Measurements from ENCODE around the gene RHOH. TPM values are rescaled to one million over a fixed set of nuclear protein-coding genes. Genes with fewer than 3 reads are reported as not detected.

The RHOH gene
- total and polyA plus RNA-seq, 10 of the 15 experiments (the other 5 are each of a cell fraction or from before 2014, with no cell fraction given): 46.5 to 120 (median 57.9) TPM

GRCh38 chr4:40205259-40206198 is 8.7 kb downstream of the RHOH start:
- intact Hi-C loops (cut with micrococcal nuclease; ENCODE audit: unreplicated experiment): loop anchor here (1.0 to 2.0 kb wide), 3 partner anchors 22 to 149 kb away; partner anchors contain the start of gene N4BP2
- peak overlapping the region; percentile 98 for H3K4me2 ChIP-seq (ENCODE audit: control insufficient read depth, insufficient read depth)
- no peak overlapping the region for H2AFZ ChIP-seq (ENCODE audit: control insufficient read depth, low read depth, low read length)
- ChIA-PET SMC1A (ENCODE audit: uncharacterized antibody, unreplicated experiment) (interaction anchor here (0.6 to 15.0 kb wide), 17 partner anchors 13 to 147 kb away, joined by 3 to 336 read pairs (median 5); partner anchors contain the start of gene RHOH), CTCF (interaction anchor here (0.8 to 5.7 kb wide), 11 partner anchors 9 to 103 kb away, joined by 3 to 53 read pairs (median 4); partner anchors contain the start of gene RHOH), POLR2A (interaction anchor here (0.6 to 14.4 kb wide), 12 partner anchors 11 to 585 kb away, joined by 3 to 214 read pairs (median 6); partner anchors contain the start of gene RHOH), RAD21 (ENCODE audit: unreplicated experiment) (interaction anchor here (1.0 to 12.9 kb wide), 11 partner anchors 12 to 150 kb away, joined by 3 to 179 read pairs (median 5); partner anchors contain the start of genes N4BP2 and RHOH)
- DNase-seq (ENCODE audit: low read depth, low spot score) (peak; percentile 96), FAIRE-seq (peak; percentile 97), ATAC-seq (peak; percentile 57)
- peak overlapping the region; percentile 99 for H3K9ac ChIP-seq (ENCODE audit: control insufficient read depth, insufficient read depth, low read length)
- TSS peak; percentile 16 for BruUV-seq (replicated peaks)
- H3K4me1 ChIP-seq (ENCODE audit: control insufficient read depth, insufficient read depth, low read length): peaks cover 22% of the 10 kb centered on the region
- WGBS (ENCODE audit: insufficient coverage, insufficient replicate concordance, low lambda C conversion rate, missing lambda C conversion rate): 1% methylated on average over 6 of the region's 6 CpGs
- peaks cover 0 to 1% of the 10 kb centered on the region in 2 experiments; a peak in 1 of 4 replicates for H3K36me3 ChIP-seq (ENCODE audit: control insufficient read depth in 2 of 2, insufficient read depth in 2 of 2, low read length in 1 of 2)
- H3K27me3 ChIP-seq (replicated peaks in 1 of 2; ENCODE audit: control insufficient read depth in 2 of 2, insufficient read depth in 2 of 2, low read length in 1 of 2): no peaks in the 10 kb centered on the region
- no peaks in the 10 kb centered on the region for H3K9me3 ChIP-seq (replicated peaks; ENCODE audit: control insufficient read depth, insufficient read depth, low read length)
- no peaks in the 10 kb centered on the region; the same call in 1 of the 2 replicates for H4K20me1 ChIP-seq (ENCODE audit: control insufficient read depth, insufficient read depth)
- peak overlapping the region; percentile 92 for H3K27ac ChIP-seq (ENCODE audit: control insufficient read depth, insufficient read depth)
- H3K4me3 ChIP-seq: peak overlapping the region; percentile 72
- in situ Hi-C loops (cut with MboI): loop anchor here (10.0 kb wide), 1 partner anchor 571 kb away; the partner anchor contains the start of gene SMIM14
- peaks cover 97% of the 10 kb centered on the region for H3K79me2 ChIP-seq (ENCODE audit: control insufficient read depth, insufficient read depth, low read length)
- TF ChIP-seq PAX8 (IDR thresholded peaks at IDR 0.05) (no peak), E2F4 (IDR thresholded peaks at IDR 0.05; ENCODE audit: low read depth, low read length) (no peak), EZH2 (IDR thresholded peaks at IDR 0.05; ENCODE audit: borderline replicate concordance, control insufficient read depth, low read depth, low read length) (no peak), CEBPB (IDR thresholded peaks at IDR 0.05; ENCODE audit: borderline replicate concordance in 1 of 2, low read depth in 2 of 2, low read length in 2 of 2) (no peak; a peak in 1 of 4 replicates), SREBF1 (IDR thresholded peaks at IDR 0.05; ENCODE audit: low read length) (no peak), ZZZ3 (IDR thresholded peaks at IDR 0.05; ENCODE audit: control insufficient read depth, insufficient read length, low read depth) (no peak), TCF12 (IDR thresholded peaks at IDR 0.05; ENCODE audit: low read depth, low read length) (0 out of 2 replicates have a peak, but pooled peaks have one; percentile 19), EGR1 (IDR thresholded peaks at IDR 0.05; ENCODE audit: borderline replicate concordance in 1 of 2, low read depth in 2 of 2, low read length in 2 of 2) (no peak), SREBF2 (IDR thresholded peaks at IDR 0.05; ENCODE audit: low read length) (no peak), TAF1 (IDR thresholded peaks at IDR 0.05; ENCODE audit: borderline replicate concordance, low read depth, low read length) (peak; percentile 40; the same call in 1 of the 2 replicates), USF2 (IDR thresholded peaks at IDR 0.05; ENCODE audit: borderline replicate concordance, low read depth, low read length) (no peak), IKZF1 (conservative IDR thresholded peaks at IDR 0.05) (peak; percentile 90), TCF3 (IDR thresholded peaks at IDR 0.05; ENCODE audit: borderline replicate concordance, insufficient read depth, low read depth, low read length) (no peak), REST (IDR thresholded peaks at IDR 0.05; ENCODE audit: low read depth, low read length) (no peak), NBN (IDR thresholded peaks at IDR 0.05) (0 out of 2 replicates have a peak, but pooled peaks have one; percentile 42), RB1 (IDR thresholded peaks at IDR 0.05; ENCODE audit: borderline replicate concordance) (0 out of 2 replicates have a peak, but pooled peaks have one; percentile 44), CBFB (IDR thresholded peaks at IDR 0.05; ENCODE audit: low read depth) (peak; percentile 78)

All from GM12878 (cell line).